ENCODE results near the gene STAT3. TPM values are rescaled to one million over a fixed set of nuclear protein-coding genes. Genes with fewer than 3 reads are reported as not detected.

STAT3 gene
- total and polyA plus RNA-seq, 2 of the 13 experiments (the other 11 are each of a cell fraction or from before 2014, with no cell fraction given): 61.8 to 62.4 TPM

GRCh38 chr17:42288803-42289610 is 99.2 kb downstream of the STAT3 start (continued):
- TF ChIP-seq NR2F6 (IDR thresholded peaks at IDR 0.05): no peak
- no peak for TF ChIP-seq NR2F6 (CRISPR knock-in tag; IDR thresholded peaks at IDR 0.05)
- no peak for TF ChIP-seq KIAA2018 (CRISPR knock-in tag; IDR thresholded peaks at IDR 0.05; ENCODE audit: borderline replicate concordance)
- no peak for TF ChIP-seq HNRNPK (IDR thresholded peaks at IDR 0.05; ENCODE audit: low read depth, low read length, poor library complexity, severe bottlenecking)
- no peak for TF ChIP-seq ONECUT2 (CRISPR knock-in tag; IDR thresholded peaks at IDR 0.05)
- no peak for TF ChIP-seq ZBTB7A (CRISPR knock-in tag; IDR thresholded peaks at IDR 0.05)
- TF ChIP-seq RAD51 (IDR thresholded peaks at IDR 0.05; ENCODE audit: borderline replicate concordance): no peak
- no peak for TF ChIP-seq ZNF225 (CRISPR knock-in tag; IDR thresholded peaks at IDR 0.05)
- no peak for TF ChIP-seq NFKBIZ (CRISPR knock-in tag; IDR thresholded peaks at IDR 0.05)
- no peak for TF ChIP-seq ZNF143 (CRISPR knock-in tag; IDR thresholded peaks at IDR 0.05)
- TF ChIP-seq NPAS2 (CRISPR knock-in tag; IDR thresholded peaks at IDR 0.05; ENCODE audit: borderline replicate concordance): no peak
- TF ChIP-seq CREB1 (IDR thresholded peaks at IDR 0.05): no peak
- TF ChIP-seq CREB1 (CRISPR knock-in tag; IDR thresholded peaks at IDR 0.05): no peak
- TF ChIP-seq HOXA3 (CRISPR knock-in tag; IDR thresholded peaks at IDR 0.05): peak; percentile 32
- TF ChIP-seq IRX3 (CRISPR knock-in tag; IDR thresholded peaks at IDR 0.05; ENCODE audit: borderline replicate concordance, low read depth): no peak
- no peak for TF ChIP-seq CENPBD1 (CRISPR knock-in tag; IDR thresholded peaks at IDR 0.05; ENCODE audit: borderline replicate concordance, low read depth)
- no peak for TF ChIP-seq PRDM10 (CRISPR knock-in tag; IDR thresholded peaks at IDR 0.05; ENCODE audit: low read depth)
- TF ChIP-seq ARNTL (CRISPR knock-in tag; IDR thresholded peaks at IDR 0.05): no peak
